ENCODE results near the gene CNOT3.
A peak's percentile ranks its signal among the peaks of the same experiment; 100 is the strongest.
"Not testable (repeated sequence)": the region's sequence is repeated elsewhere in the genome, so short reads cannot be mapped to it uniquely, and the experiment has no call there.

The CNOT3 gene

DNA sequence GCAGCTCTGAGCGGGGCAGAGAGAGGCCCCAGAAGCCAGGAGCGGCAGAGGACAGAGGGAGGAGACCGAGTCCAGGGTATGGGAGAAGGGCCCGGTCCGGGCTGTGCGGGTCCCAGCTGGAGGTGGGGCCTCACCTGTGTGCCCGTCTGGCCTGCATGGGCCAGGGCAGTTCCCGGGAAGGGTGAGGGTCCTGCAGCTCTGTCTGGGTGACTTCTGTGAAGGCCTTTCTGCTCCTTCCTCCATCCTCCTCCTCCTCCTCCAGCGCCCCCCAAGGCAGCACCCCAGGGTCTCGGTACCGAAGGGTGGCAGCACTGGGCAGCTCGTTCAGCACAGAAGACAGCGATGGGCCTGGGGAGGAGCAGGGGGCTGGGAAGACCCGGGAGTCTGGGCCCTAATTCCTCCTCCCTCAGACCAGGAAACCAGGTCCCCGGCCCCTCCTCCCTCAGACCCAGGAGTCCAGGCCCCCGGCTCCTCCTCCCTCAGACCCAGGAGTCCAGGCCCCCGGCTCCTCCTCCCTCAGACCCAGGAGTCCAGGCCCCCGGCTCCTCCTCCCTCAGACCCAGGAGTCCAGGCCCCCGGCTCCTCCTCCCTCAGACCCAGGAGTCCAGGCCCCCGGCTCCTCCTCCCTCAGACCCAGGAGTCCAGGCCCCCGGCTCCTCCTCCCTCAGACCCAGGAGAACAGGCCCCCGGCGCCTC, 34.3 kb downstream of the CNOT3 start:
- DNase-seq (ENCODE audit: low read depth): not testable (repeated sequence)

DNA sequence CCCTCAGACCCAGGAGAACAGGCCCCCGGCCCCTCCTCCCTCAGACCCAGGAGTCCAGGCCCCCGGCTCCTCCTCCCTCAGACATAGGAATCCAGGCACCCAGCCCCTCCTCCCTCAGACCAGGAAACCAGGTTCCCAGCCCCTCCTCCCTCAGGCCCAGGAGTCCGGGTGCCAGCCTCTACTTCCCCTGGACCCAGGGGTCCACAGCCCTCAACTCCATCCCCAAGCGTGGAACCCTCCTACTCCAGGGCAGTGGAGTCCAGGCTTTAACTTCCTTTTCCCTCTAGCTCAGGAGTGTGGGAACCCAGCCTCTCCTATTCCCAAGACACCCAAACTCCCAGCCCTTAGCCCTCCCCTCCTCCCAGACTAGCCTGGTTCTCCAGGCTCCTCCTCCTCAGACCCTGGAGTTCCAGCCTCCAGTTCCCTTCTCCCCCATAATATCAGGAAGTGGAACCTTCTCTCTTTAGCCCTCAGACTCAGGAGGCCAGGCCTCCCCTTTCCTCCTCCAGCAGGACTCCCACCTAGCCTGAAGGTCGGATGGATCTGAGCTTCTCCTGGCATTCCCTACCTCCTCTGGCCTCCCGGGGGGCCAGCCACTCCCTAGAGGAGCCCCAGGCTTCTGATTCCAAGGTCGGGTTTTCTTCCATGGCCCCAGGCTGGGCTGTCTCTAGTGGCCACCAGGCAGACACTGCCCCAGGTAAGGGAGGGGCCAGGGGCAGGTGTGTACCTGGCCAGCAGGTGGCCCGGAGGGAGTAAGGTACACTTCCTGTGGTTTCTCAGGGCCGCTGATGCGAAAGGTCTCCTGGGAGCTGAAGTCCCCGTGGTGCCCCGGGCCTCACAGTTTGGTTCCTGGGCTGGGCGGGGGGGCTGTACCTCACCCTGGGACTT, 35.2 kb downstream of the CNOT3 start, which contains the start of gene TMC4:
TMC4 (minus strand) TSS at position 690 of the 888 bp plus-strand sequence; CDS start at position 647, 43 bp downstream.
- DNase-seq (ENCODE audit: low read depth): no peak

DNA sequence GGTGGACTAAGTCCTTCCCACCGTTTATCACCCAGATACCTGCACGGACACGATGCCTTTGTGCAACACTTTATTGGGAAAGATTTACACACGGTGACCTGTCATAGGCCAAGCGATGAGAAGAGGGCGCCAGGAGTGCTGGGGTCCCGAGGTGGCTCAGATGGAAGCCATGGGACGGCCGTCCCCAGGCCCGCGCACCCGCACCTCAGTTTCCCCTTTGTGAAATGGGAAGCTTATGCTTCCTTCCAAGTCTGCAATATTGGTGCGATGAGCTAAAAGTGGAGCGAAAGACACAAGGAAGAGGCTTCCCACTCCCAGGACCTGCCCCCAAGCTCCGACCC, 35.8 kb downstream of the CNOT3 start:
- no peak for DNase-seq (ENCODE audit: low read depth)

DNA sequence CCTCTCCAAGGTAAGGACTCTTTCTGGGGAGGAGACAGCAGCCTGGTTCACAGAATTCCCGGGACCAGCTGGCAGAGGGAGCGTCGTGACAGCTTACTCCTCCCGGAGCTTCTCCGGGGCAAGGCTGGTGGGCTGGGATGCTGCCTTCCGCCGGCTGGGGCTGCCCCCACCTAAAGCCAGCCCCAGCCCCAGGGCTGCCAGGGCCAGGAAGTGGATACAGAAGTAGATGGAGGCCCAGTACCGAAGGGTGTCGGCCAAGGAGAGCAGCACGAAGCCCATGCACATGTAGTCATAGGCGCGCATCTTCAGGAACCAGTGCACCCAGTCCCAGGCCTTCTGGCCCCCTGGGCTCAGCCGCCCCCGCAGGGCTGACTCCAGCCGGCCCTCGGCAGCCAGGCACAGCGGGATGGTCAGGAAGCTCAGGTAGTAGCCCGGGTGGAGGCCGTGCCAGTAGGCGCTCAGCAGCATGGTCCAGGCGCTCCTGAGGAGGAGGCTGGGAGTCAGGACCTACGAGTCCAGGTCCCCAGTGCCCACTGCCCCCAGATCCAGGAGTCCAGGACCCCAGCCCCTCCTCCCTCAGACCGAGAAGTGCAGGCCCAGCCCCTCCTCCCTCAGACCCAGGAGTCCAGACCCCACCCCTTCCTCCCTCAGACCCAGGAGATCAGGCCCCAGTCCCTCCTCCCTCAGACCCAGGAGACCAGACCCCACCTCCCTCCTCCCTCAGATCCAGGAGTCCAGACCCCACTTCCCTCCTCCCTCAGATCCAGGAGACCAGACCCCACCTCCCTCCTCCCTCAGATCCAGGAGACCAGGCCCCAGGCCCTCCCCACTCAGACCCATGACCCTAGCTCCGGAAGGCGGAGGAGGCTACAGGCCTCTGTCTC, 36.6 kb downstream of the CNOT3 start:
- DNase-seq (ENCODE audit: low read depth): no peak

DNA sequence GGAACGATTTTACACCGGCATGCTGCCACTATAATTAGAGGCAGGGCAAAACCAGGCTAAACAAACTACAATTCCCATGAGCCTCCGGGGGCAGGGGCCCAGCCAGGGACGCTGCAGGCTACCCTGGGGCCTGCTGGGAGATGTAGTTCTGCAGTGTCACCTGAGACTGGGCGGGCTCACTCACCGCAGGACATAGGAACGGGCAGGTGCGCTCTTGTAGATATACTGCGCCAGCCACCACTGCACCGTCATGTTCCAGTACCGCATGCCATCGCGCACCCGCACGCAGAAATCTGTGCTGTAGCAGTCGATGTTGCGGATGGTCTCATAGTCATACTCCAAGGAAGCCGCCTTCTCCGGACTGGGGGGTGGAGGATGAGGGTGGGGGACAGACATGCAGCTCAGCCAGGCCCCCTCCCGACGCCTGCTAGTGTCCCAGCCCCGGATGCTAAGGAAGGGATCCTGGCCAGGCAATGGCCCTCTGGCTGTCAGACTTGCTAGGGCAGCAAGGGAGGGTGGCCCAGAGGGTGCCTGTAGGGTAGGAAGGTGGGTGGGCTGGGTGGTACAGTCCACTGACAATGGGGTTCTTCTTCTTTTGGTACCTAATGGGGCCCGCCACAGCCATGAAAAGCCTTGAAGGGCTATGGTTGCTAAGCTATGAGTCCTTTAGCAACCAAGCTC, 41.2 kb downstream of the CNOT3 start:
- no peak for DNase-seq (ENCODE audit: low read depth)

DNA sequence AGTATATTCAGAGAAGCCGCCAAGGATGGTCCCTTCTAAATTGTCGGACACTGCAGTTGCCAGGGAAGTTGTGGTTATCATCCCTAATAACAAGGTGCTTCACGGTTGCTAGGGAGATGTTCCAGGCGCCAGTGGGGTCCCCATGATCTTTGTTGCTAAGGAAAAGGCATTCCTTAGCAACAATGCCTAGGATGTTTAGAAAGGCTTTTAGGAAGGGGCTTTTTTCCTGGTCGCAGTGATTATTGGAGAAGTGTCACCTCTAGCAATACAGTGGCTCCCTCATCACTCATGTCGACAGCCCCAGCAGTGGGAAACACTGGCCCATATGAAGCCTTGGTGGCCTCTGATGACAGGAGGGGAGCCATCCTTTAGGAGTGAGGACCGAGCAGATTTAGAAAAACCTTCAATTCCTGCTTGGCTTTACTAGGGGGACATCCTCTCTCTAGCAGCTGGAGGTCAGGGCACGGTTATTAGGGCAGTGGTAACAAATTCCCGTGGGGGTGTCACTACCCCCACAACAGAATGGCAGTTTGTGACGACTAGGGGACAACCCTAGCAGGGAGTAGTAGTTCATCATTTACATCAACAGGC, 41.8 kb downstream of the CNOT3 start:
- DNase-seq (ENCODE audit: low read depth): no peak

DNA sequence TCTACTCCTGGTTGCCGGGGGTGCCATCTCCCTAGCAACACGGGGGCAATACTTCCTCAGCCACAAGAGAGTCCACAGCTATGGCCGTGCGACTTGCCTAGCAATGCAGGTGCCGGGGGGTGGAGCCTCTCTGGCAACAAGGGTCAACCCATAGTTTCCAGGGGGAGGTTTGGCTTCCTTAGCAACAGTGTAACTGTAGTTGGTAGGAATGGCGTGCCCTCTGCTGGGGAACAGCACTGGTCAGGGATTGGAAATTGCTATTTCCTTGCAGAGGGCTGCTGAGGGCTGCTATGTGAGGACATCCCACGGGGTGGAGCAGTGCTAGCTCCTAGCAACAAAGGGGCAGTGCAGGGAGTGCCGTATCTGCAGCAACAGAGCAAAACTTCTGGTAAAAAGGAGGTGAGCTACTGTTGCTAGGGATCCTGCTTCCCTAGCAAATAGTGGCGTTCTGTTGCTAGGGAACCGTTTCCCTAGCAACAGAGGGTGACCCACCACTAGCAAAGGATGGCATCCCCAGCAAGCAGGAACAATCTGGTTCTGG, 42.4 kb downstream of the CNOT3 start:
- DNase-seq (ENCODE audit: low read depth): no peak

DNA sequence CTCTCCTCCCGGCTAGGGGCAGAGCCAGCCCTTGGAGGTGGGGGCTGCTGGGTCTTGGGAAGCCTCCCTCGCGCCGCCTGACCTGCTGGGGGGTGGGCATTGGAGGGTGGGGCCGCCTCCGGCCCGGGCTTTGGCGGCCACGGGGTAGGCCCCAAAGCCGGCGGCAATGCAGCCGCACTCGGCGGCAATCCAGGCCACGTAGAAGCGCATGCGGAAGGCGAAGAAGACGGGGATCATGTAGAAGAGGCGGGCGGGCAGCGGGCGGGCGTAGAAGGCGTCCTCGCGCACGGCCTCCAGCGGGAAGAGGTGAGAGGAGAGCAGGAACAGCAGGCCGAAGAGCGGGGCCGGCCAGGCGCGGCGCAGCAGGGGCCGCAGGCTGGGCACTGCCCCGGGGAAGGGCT, 43.1 kb downstream of the CNOT3 start:
- DNase-seq (ENCODE audit: low read depth): no peak

DNA sequence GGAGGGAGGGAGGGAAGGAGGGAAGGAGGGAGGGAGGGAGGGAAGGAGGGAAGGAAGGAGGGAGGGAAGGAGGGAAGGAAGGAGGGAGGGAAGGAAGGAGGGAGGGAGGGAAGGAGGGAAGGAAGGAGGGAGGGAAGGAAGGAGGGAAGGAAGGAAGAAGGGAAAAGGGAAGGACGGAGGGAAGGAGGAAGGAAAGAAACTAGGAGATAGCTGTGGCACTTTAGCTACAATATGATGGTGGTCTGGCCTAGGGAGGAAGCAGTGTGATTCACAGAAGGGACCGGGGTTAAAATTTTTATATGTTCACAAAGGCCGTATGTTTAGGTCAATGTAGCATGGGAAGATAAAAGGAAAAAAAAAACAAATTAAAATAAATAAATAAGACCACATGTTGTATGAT, 44.3 kb downstream of the CNOT3 start:
- DNase-seq (ENCODE audit: low read depth): not testable (repeated sequence)

DNA sequence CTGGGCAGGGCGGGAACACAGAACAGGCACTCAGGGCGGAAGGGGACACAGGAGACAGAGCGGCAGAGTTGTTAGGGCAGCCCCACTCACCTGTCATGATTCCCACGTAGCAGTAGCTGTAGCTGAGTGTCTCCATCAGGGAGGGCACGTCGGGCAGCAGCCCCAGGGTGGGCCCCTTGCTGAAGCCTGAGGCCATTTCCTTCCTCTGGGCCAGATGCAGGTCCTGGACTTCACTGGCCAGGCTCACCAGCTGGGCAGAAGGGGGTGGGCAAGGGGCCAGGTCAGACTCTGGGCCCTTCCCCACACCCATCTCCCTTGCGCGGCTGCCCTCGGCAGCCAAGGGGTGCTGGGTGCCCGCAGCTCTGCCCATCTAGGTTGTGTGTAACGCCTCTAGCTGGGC, 45.9 kb downstream of the CNOT3 start:
- no peak for DNase-seq (ENCODE audit: low read depth)

DNA sequence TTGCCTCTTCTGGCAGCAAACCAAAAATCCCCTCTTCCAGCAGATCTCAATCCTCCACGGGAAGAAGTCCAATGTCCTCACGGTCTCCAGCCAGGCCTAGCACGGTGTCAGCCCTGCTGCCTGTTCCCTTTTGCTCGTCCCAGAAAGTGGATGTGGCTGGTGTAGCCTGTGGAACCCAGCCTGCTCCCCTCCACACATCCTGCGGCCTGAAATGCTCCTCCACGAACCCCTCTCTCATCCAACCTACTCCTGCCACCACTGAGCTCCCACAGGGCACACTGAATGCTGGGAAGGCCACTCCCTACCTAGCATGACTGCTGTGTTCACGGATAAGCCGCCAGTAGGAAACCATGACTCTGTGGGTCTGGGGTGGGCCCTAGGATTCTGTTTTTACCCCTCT, 48.8 kb downstream of the CNOT3 start:
- DNase-seq (ENCODE audit: low read depth): no peak

DNA sequence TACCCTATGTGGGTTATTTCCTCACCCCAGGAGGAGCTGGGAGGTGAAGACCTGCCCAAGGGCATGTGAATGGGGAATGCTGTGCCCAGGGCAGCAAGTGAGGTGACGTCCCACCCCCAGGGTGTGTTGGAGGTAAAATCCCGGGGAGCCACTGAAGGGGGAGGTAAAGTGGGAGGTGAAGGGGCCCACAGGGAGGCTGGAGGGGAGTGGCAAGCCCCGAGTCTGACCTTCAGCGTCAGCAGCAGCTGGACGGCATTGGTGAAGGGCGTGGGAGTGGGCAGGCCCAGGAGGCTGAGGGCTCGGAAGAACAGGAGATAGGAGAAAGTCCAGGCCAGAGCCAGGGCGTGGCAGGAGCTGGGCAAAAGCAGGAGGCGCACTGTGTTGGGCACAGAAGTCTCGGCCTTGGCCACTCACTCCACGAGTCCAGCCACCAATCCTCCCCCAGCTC, 49.4 kb downstream of the CNOT3 start:
- DNase-seq (ENCODE audit: low read depth): no peak

DNA sequence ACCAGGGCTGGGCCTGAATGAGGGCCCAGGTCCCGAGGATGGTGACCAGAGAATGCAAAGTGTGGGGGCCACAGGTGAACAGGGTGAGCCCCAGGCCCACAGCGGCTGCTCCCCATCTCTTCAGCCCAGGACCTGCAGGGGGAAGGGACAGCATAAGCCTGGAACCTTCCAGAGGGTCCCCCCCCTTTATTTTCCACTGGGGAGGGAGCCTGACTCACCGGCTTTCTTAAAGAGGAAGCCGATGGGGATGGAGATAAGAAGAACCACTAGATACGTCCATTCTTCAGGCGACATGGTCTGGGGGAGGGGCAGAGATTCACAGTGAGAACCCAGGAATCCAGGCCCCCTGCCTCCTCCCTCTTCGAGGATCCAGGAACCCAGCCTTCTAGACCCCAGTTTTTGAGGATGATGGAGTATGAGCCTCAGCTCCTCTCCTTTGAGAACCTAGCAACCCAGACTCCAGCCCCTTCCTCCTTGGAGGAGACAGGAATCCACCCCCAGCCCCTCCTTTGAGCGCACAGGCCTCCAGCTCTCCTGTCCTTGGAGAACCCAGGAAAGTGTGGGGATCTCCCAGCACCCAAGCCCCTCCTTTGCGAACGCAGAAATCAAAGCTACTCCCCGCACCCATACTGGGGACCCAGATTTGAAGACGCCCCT, 50.8 kb downstream of the CNOT3 start:
- DNase-seq (ENCODE audit: low read depth): peak; percentile 85

DNA sequence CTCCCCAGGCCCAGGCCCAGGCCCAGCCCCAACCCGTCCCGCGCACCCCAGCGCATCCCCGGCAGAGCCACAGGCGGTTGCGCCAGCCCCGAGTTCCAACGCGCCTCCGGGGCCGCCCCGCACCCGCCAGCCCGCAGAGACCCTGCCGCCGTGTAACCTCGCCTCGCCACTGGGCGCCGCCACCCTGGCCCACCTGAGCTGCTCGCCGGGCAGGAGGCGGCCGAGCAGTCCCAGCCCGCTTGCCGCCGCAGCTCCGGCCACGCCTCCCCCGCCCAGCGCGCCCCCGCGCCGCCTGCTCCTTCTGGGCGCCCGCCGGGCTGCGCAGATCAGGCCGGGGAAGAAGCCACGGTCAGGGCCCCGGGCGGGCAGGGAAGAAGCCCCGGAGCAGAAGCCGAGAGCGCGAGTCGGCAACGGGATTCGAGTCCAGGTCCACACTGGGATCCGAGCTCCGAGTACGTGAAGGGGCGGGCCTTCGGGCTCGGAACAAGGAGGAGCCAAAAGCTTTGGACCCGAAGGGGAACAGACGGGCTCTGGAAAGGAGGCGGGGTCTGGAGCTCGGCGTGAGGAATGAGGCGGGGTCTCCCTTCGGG, 51.7 kb downstream of the CNOT3 start, which contains the start of gene MBOAT7:
MBOAT7 (minus strand) TSS at position 436 of the 590 bp plus-strand sequence. CDS start 1,072 bp downstream, outside the sequence.
- DNase-seq (ENCODE audit: low read depth): no peak

DNA sequence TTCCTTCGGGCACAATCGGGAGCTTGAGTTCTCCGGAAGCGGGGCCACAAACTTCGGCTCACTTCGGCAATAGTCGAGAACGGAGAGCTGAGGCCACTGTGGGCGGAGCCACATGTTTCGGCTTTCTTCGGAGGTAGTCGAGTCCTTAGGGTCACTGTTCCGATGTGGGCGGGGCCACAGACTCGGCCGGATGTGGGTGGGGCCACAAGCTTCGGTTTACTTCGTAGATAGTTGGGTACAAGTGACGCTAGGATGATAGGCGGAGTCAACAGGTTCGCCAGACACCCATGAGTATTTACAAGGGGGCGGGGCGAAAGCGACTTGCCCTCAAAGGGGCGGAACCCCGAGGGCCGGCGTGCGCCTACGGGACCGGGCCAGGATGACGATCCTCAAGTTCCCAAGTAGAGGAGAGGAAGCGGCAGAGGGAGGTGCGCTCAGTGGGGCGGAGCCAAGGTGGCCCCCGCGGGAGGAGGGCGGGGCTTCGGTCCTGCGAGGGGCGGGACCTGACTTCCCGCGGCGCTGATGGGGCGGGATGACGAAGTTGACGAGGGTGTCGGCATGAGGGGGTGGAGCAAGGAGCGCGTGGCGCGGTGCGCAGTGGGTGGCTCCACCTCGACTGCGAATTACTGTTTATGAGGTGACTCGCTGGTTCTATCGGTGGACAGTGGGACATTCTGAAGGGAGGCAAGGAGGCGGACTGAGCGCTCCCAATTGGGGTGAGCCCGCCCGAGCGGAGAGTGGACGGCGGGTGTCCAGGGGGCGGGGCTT, 52.4 kb downstream of the CNOT3 start:
- peak; percentile 100 for DNase-seq (ENCODE audit: low read depth)

DNA sequence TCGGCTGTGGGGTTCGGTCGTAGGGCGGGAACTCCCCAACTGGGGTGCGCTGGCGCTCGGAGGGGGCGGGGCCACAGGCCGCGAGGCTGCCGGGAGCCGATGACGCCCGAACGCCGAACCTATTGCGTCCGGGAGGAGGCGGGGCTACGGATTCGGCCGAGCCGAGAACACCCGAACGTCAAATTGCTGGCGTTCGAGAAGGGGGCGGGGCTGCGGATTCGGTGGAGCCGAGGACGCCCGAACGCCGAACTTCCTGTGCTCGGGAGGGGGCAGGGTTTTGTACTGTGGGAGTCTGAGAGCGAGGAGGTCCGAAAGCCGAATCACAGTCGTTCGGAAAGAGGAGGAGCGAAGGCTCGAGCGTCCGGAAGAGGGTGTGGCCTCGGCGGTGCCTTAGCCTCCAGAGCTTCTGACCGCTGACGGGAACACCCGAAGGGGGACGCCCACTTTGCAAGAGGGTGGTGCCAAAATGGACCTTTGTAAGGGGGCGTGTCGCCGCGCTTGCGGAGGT, 53.0 kb downstream of the CNOT3 start:
- DNase-seq (ENCODE audit: low read depth): peak; percentile 99

DNA sequence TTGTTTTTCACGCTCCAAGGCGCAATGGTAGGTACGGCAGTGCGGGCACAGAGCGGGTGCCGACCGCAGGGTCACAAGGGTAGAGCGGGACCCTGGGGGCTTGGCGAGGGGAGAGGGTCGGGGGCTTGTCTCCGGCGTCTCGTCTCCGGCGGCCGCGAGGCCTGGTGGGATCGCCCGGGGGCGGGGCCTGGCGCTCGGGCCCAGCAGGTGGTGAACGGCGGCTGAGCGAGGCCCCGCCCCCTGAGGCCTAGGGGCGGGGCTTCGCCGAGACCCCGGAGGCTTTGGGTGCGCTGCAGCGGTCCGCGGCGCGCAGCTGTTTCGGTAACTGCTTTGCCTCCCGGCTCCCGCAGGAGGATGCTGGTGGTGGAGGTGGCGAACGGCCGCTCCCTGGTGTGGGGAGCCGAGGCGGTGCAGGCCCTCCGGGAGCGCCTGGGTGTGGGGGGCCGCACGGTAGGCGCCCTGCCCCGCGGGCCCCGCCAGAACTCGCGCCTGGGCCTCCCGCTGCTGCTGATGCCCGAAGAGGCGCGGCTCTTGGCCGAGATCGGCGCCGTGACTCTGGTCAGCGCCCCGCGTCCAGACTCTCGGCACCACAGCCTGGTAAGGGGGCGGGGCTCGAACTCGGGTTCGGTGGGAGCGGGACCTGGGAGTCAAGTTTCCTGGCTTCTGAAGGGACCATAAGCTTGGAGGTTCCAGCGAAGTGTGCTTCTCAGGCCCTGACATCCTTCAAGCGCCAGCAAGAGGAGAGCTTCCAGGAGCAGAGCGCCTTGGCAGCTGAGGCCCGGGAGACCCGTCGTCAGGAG, 53.6 kb downstream of the CNOT3 start, which contains the start of gene TSEN34:
TSEN34 (plus strand) TSS at position 298 of the 800 bp plus-strand sequence; CDS start at position 355, 57 bp downstream.
- DNase-seq (ENCODE audit: low read depth): peak; percentile 74
